HCT116 (cell line): Measurements from ENCODE around the gene PTCD1.

ENCODE experiments used
- EZH2 ChIP-seq: fragments of 200-600 bp; sonication (generic); IDR thresholded peaks from 2 replicates; pipeline ENCODE4 v1.6.1; 2017; ENCODE audit warnings: antibody characterized with exemption, mixed run types
- EZH2phosphoT487 ChIP-seq: fragments of 200-600 bp; IDR thresholded peaks from 2 replicates; pipeline ENCODE4 v1.6.1; 2018; ENCODE audit warnings: antibody characterized with exemption, borderline replicate concordance
- JUND ChIP-seq: IDR thresholded peaks from 2 replicates; pipeline ENCODE4 v1.6.1; 2012
- POLR2A ChIP-seq: IDR thresholded peaks from 2 replicates; pipeline ENCODE4 v1.7.0; 2011; ENCODE audit warnings: borderline replicate concordance; ENCODE audit not compliant: insufficient read depth, insufficient read length; ENCODE audit errors: extremely low read depth
- YY1 ChIP-seq: IDR thresholded peaks from 2 replicates; pipeline ENCODE4 v1.6.1; 2011; ENCODE audit warnings: low read length, low read depth, moderate library complexity, mild to moderate bottlenecking; ENCODE audit not compliant: insufficient replicate concordance; ENCODE audit errors: extremely low read depth
- ZNF274 ChIP-seq: fragments of 200-500 bp; sonication (Bioruptor generic); IDR thresholded peaks from 2 replicates; pipeline ENCODE4 v1.6.1; 2014; ENCODE audit warnings: mild to moderate bottlenecking, low read depth, low read length, inconsistent platforms
- TF ChIP-seq, protein P1 (sequence below), 3 experiments: fragments of 200-600 bp in 1 of 3; sonication (generic) in 1 of 3; IDR thresholded peaks in 2 of 3; conservative IDR thresholded peaks in 1 of 3; 2 replicates each; pipeline ENCODE4 v1.5.1; 2012 to 2017; ENCODE audit warnings: low read depth in 2 of 3, low read length in 2 of 3, antibody characterized with exemption in 1 of 3, borderline replicate concordance in 1 of 3, control low read depth in 1 of 3, mild to moderate bottlenecking in 1 of 3, mixed read lengths in 1 of 3, mixed run types in 1 of 3, moderate library complexity in 1 of 3; ENCODE audit not compliant: insufficient read depth in 1 of 3

DNA sequence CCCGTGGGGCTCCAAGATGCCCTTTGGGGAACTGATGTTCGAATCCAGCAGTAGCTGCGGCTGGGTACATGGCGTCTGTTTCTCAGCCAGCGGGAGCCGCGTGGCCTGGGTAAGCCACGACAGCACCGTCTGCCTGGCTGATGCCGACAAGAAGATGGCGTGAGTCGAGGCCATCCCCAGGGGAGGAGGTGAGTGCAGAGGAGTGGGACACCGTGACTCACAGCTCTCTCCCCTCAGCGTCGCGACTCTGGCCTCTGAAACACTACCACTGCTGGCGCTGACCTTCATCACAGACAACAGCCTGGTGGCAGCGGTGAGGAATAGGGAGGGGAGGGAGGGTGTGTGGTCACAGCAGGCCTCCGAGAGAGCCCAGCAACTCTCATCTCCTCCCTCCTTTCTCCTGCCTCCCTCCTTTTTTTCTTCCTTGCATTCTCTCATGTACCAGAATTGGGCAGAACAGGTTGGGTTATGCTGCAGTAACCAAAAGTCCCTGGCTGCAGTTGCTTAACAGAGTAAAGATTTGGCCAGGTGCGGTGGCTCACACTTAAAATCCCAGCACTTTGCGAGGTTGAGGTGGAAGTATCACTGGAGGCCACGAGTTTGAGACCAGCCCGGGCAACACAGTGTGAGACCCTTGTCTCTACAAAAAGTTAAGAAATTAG is 47.5 kb downstream of the PTCD1 start:
- no peak for TF ChIP-seq YY1
- TF ChIP-seq, protein P1, sequence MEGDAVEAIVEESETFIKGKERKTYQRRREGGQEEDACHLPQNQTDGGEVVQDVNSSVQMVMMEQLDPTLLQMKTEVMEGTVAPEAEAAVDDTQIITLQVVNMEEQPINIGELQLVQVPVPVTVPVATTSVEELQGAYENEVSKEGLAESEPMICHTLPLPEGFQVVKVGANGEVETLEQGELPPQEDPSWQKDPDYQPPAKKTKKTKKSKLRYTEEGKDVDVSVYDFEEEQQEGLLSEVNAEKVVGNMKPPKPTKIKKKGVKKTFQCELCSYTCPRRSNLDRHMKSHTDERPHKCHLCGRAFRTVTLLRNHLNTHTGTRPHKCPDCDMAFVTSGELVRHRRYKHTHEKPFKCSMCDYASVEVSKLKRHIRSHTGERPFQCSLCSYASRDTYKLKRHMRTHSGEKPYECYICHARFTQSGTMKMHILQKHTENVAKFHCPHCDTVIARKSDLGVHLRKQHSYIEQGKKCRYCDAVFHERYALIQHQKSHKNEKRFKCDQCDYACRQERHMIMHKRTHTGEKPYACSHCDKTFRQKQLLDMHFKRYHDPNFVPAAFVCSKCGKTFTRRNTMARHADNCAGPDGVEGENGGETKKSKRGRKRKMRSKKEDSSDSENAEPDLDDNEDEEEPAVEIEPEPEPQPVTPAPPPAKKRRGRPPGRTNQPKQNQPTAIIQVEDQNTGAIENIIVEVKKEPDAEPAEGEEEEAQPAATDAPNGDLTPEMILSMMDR (IDR thresholded peaks at IDR 0.05 in 2 of 3, conservative IDR thresholded peaks at IDR 0.05 in 1 of 3; ENCODE audit: borderline replicate concordance in 1 of 3, insufficient read depth in 1 of 3, low read depth in 2 of 3, low read length in 2 of 3), result no peak
- no peak for TF ChIP-seq EZH2phosphoT487
- no peak for TF ChIP-seq JUND
- TF ChIP-seq ZNF274, result no peak
- TF ChIP-seq EZH2, result no peak
- no peak for TF ChIP-seq POLR2A
